IMR-90 (cell line): ENCODE measurements around the gene ZNF292. TPM values are rescaled to one million over a fixed set of nuclear protein-coding genes. Genes with fewer than 3 reads are reported as not detected.

Source experiments
- ATAC-seq: fragments of 200-7000 bp; cut with Tn5 transposase; 2 replicates; pipeline ENCODE4 v1.9.1; 2020; ENCODE audit warnings: low read depth, mild to moderate bottlenecking, moderate library complexity
- BruUV-seq: library from RNA; stranded (reverse); fragments of 400-500 nt; replicated peaks from 2 replicates; lab custom pipeline; 2021; lab: Mats Ljungman, UMichigan
- CTCF ChIA-PET: fragments of 300-600 bp; formaldehyde crosslinking; extraction: SDS; loops from one replicate; lab custom pipeline; 2021; ENCODE audit warnings: antibody characterized with exemption; lab: Yijun Ruan, JAX
- POLR2A ChIA-PET: fragments of 300-600 bp; sonication (Branson Sonifier 250); formaldehyde crosslinking; loops from one replicate; lab custom pipeline; 2022; ENCODE audit warnings: antibody characterized with exemption; ENCODE audit not compliant: unreplicated experiment; lab: Charles Lee
- DNase-seq: peaks from one replicate; pipeline ENCODE4 v3.0.0; 2013
- H2AFZ ChIP-seq: replicated peaks from 2 replicates; pipeline ENCODE3; 2013; ENCODE audit warnings: low read length, mild to moderate bottlenecking; ENCODE audit not compliant: poor library complexity
- H2AK5ac ChIP-seq: 2 replicates; pipeline ENCODE4 v1.6.1; 2013; ENCODE audit warnings: low read depth, low read length, inconsistent platforms
- H2AK9ac ChIP-seq: replicated peaks from 2 replicates; pipeline ENCODE3; 2013; ENCODE audit warnings: mild to moderate bottlenecking, low read depth, low read length, moderate library complexity; ENCODE audit not compliant: poor library complexity
- H2BK120ac ChIP-seq: 2 replicates; pipeline ENCODE4 v1.6.1; 2013; ENCODE audit warnings: low read depth, low read length, inconsistent platforms
- H2BK15ac ChIP-seq: 3 replicates; pipeline ENCODE4 v1.6.1; 2013; ENCODE audit warnings: low read depth, low read length, inconsistent platforms
- H2BK20ac ChIP-seq: 2 replicates; pipeline ENCODE4 v1.6.1; 2013; ENCODE audit warnings: low read depth, mild to moderate bottlenecking, inconsistent platforms, low read length, moderate library complexity
- H2BK5ac ChIP-seq: 2 replicates; pipeline ENCODE4 v1.6.1; 2013; ENCODE audit warnings: mild to moderate bottlenecking, low read depth, low read length, inconsistent platforms; ENCODE audit not compliant: poor library complexity, severe bottlenecking
- H3K14ac ChIP-seq: replicated peaks from 2 replicates; pipeline ENCODE4 v1.6.1; 2013; ENCODE audit warnings: low read depth, low read length, inconsistent platforms
- H3K18ac ChIP-seq: 2 replicates; pipeline ENCODE4 v1.6.1; 2013; ENCODE audit warnings: low read depth, low read length, control low read depth
- H3K23ac ChIP-seq: 2 replicates; pipeline ENCODE4 v1.6.1; 2013; ENCODE audit warnings: low read depth, low read length, inconsistent platforms
- H3K27ac ChIP-seq: 2 replicates; pipeline ENCODE4 v1.5.1; 2013; ENCODE audit warnings: mild to moderate bottlenecking, control low read depth, low read length; ENCODE audit not compliant: insufficient read depth
- H3K27me3 ChIP-seq: 2 replicates; pipeline ENCODE4 v1.6.1; 2013; ENCODE audit warnings: low read length; ENCODE audit not compliant: control insufficient read depth, insufficient read depth
- H3K36me3 ChIP-seq: 2 replicates; pipeline ENCODE4 v1.6.1; 2013; ENCODE audit warnings: low read length, mixed read lengths; ENCODE audit not compliant: control insufficient read depth, insufficient read depth
- H3K4ac ChIP-seq: 2 replicates; pipeline ENCODE4 v1.6.1; 2013; ENCODE audit warnings: low read depth, low read length, inconsistent platforms
- H3K4me1 ChIP-seq: 2 replicates; pipeline ENCODE4 v1.6.1; 2013; ENCODE audit warnings: low read length, mixed read lengths; ENCODE audit not compliant: control insufficient read depth, insufficient read depth
- H3K4me2 ChIP-seq: 2 replicates; pipeline ENCODE4 v1.6.1; 2013; ENCODE audit warnings: low read depth, mild to moderate bottlenecking, control low read depth, low read length, moderate library complexity
- H3K4me3 ChIP-seq: 2 replicates; pipeline ENCODE4 v1.5.1; 2013; ENCODE audit warnings: low read depth, mild to moderate bottlenecking, control low read depth, low read length, moderate library complexity; ENCODE audit not compliant: insufficient read depth
- H3K56ac ChIP-seq: 2 replicates; pipeline ENCODE4 v1.6.1; 2013; ENCODE audit warnings: low read length, inconsistent platforms; ENCODE audit not compliant: insufficient read depth; ENCODE audit errors: extremely low read depth
- H3K79me1 ChIP-seq, 2 experiments: 2 replicates each; pipeline ENCODE4 v1.6.1; 2013; ENCODE audit warnings: low read length in 2 of 2, inconsistent platforms in 1 of 2, low read depth in 1 of 2
- H3K9ac ChIP-seq: 2 replicates; pipeline ENCODE4 v1.6.1; 2013; ENCODE audit warnings: low read depth, low read length, control low read depth
- H3K9me1 ChIP-seq: 2 replicates; pipeline ENCODE4 v1.6.1; 2013; ENCODE audit warnings: low read length, inconsistent platforms; ENCODE audit not compliant: insufficient read depth
- H3K9me3 ChIP-seq: 2 replicates; pipeline ENCODE4 v1.6.1; 2013; ENCODE audit warnings: low read length; ENCODE audit not compliant: control insufficient read depth, insufficient read depth
- H4K20me1 ChIP-seq: 2 replicates; pipeline ENCODE4 v1.6.1; 2013; ENCODE audit warnings: low read length, inconsistent platforms; ENCODE audit not compliant: insufficient read depth
- H4K5ac ChIP-seq: 2 replicates; pipeline ENCODE4 v1.6.1; 2013; ENCODE audit warnings: mild to moderate bottlenecking, low read depth, low read length, control low read depth
- H4K8ac ChIP-seq, 2 experiments: 2 replicates each; pipeline ENCODE4 v1.6.1; 2013; ENCODE audit warnings: low read depth in 2 of 2, low read length in 2 of 2, control low read depth in 1 of 2, inconsistent platforms in 1 of 2
- H4K91ac ChIP-seq: 2 replicates; pipeline ENCODE4 v1.6.1; 2013; ENCODE audit warnings: low read depth, low read length, inconsistent platforms; ENCODE audit not compliant: insufficient read depth
- FOS ChIP-seq: fragments of 150-350 bp; IDR thresholded peaks from 2 replicates; pipeline ENCODE4 v1.6.1; 2016; ENCODE audit warnings: low read depth, low read length
- MAFK ChIP-seq: IDR thresholded peaks from 2 replicates; pipeline ENCODE4 v1.6.1; 2012; ENCODE audit warnings: low read depth, low read length, improper control_type of control experiment
- MAZ ChIP-seq: IDR thresholded peaks from 2 replicates; pipeline ENCODE4 v1.6.1; 2012; ENCODE audit warnings: low read depth, mild to moderate bottlenecking, low read length, improper control_type of control experiment, moderate library complexity, borderline replicate concordance
- WGBS, 2 experiments: methylation state at CpG; one replicate each; pipeline versions ENCODE4 v1.1.5 to v1.1.7; 2013; ENCODE audit warnings: missing lambda C conversion rate in 2 of 2; ENCODE audit not compliant: insufficient read length in 1 of 2; ENCODE audit errors: extremely low coverage in 2 of 2; 5-methylcytosine and 5-hydroxymethylcytosine counted together
- dilution Hi-C: fragments of 300-500 bp; cut with HindIII; formaldehyde crosslinking; loops from one replicate; pipeline ENCODE4 v1.14.3; 2018; ENCODE audit warnings: low sequenced_read_pairs; ENCODE audit not compliant: unreplicated experiment
- in situ Hi-C: fragments of 300-500 bp; cut with MboI; formaldehyde crosslinking; loops from 3 replicates; pipeline ENCODE4 v1.14.3; 2019; ENCODE audit warnings: low sequenced_read_pairs, inconsistent platforms, mixed read lengths
- intact Hi-C: fragments of 100-400 bp; cut with micrococcal nuclease; formaldehyde crosslinking; loops from 2 replicates; pipeline ENCODE4 v1.10.0; 2022
- polyA plus RNA-seq, 3 experiments: library from polyadenylated mRNA; depleted of rRNA; stranded (reverse); fragments of >200 nt; gene quantifications; 2 replicates each; pipeline ENCODE4 v1.2.3, GENCODE V29; 2012; ENCODE audit warnings: low replicate concordance in 1 of 3
- total RNA-seq: library from RNA; depleted of rRNA; stranded (reverse); fragments of >200 nt; gene quantifications from 2 replicates; pipeline ENCODE4 v1.2.3, GENCODE V29; 2012

ZNF292 gene
- total and polyA plus RNA-seq, 2 of the 4 experiments (the other 2 are of a cell fraction) = 5.5 to 28.3 TPM

- no peak overlapping the region for H3K14ac ChIP-seq
- H4K20me1 ChIP-seq = no peaks in the 10 kb centered on the region
- H3K9ac ChIP-seq = no peak overlapping the region
- H2AK5ac ChIP-seq = no peak overlapping the region
- H3K9me1 ChIP-seq = 0 out of 2 replicates have a peak, but pooled peaks cover 2% of the 10 kb centered on the region
- dilution Hi-C loops (no loop called here), in situ Hi-C loops (no loop called here), intact Hi-C loops (loop anchor here (5.0 kb wide), 1 partner anchor 55 kb away; no protein-coding TSS in a partner anchor)
- H2BK15ac ChIP-seq = no peak overlapping the region
- POLR2A ChIA-PET = no interaction called here
- no peak overlapping the region for H2BK5ac ChIP-seq
- no TSS peak for BruUV-seq
- H3K27me3 ChIP-seq = no peaks in the 10 kb centered on the region
- H3K36me3 ChIP-seq = peaks cover 17% of the 10 kb centered on the region
- no peaks in the 10 kb centered on the region for H3K4me1 ChIP-seq
- DNase-seq (no peak), ATAC-seq (no peak)
- WGBS, 2 experiments = no CpG with 5 or more reads among the region's 1 CpG
- no peak overlapping the region for H2BK20ac ChIP-seq
- H2AK9ac ChIP-seq = no peak overlapping the region
- no peak overlapping the region for H3K56ac ChIP-seq
- no peak overlapping the region for H3K27ac ChIP-seq
- H4K5ac ChIP-seq = no peak overlapping the region
- H4K91ac ChIP-seq = no peak overlapping the region
- no peak overlapping the region for H4K8ac ChIP-seq
- H3K79me1 ChIP-seq = peaks cover 12 to 16% of the 10 kb centered on the region in 2 experiments
- no peak overlapping the region for H3K23ac ChIP-seq
- no peak overlapping the region for H2BK120ac ChIP-seq
- no peak overlapping the region for H3K18ac ChIP-seq
- TF ChIP-seq FOS (no peak), MAZ (no peak), MAFK (peak; percentile 68)
- H3K4me2 ChIP-seq = no peak overlapping the region
- no peak overlapping the region for H2AFZ ChIP-seq
- no peak overlapping the region for H3K4me3 ChIP-seq
- no peak overlapping the region for H3K4ac ChIP-seq
- H3K9me3 ChIP-seq = no peaks in the 10 kb centered on the region
- CTCF ChIA-PET = no interaction called here
These were observed 67.3 kb downstream of the ZNF292 start for GRCh38 chr6:87222676-87223075.
